H9 (cell line): ENCODE data around the gene OR52N2. TPM values are rescaled to one million over a fixed set of nuclear protein-coding genes. Genes with fewer than 3 reads are reported as not detected.

ENCODE experiments used
- DNase-seq: peaks from one replicate; pipeline ENCODE4 v3.0.0-alpha.2; 2017
- H2AFZ ChIP-seq: one replicate; pipeline ENCODE4 v1.6.1; 2013; ENCODE audit warnings: mild to moderate bottlenecking, low read length, control low read depth, moderate library complexity
- H2AK5ac ChIP-seq: 2 replicates; pipeline ENCODE4 v1.6.1; 2013; ENCODE audit warnings: low read length, control low read depth, mixed read lengths; ENCODE audit not compliant: insufficient read length
- H2BK120ac ChIP-seq: one replicate; pipeline ENCODE4 v1.6.1; 2013; ENCODE audit warnings: low read depth, mild to moderate bottlenecking, low read length, control low read depth, inconsistent platforms; ENCODE audit not compliant: poor library complexity, severe bottlenecking
- H2BK12ac ChIP-seq: 2 replicates; pipeline ENCODE4 v1.6.1; 2013; ENCODE audit warnings: low read length, control low read depth, mixed read lengths, low read depth; ENCODE audit not compliant: insufficient read length
- H2BK15ac ChIP-seq: 2 replicates; pipeline ENCODE4 v1.6.1; 2013; ENCODE audit warnings: low read depth, low read length, control low read depth
- H2BK20ac ChIP-seq: one replicate; pipeline ENCODE4 v1.6.1; 2013; ENCODE audit warnings: low read depth, mild to moderate bottlenecking, low read length, control low read depth, inconsistent platforms; ENCODE audit not compliant: poor library complexity, severe bottlenecking
- H2BK5ac ChIP-seq: 2 replicates; pipeline ENCODE4 v1.6.1; 2013; ENCODE audit warnings: low read length, control low read depth, mixed read lengths; ENCODE audit not compliant: insufficient read length
- H3K14ac ChIP-seq: 2 replicates; pipeline ENCODE4 v1.6.1; 2013; ENCODE audit warnings: low read length, control low read depth; ENCODE audit not compliant: insufficient read depth
- H3K18ac ChIP-seq: 2 replicates; pipeline ENCODE4 v1.6.1; 2013; ENCODE audit warnings: low read depth, mild to moderate bottlenecking, mixed read lengths, low read length, control low read depth; ENCODE audit not compliant: insufficient read length
- H3K23ac ChIP-seq: 2 replicates; pipeline ENCODE4 v1.6.1; 2013; ENCODE audit warnings: low read length, control low read depth, mixed read lengths, low read depth; ENCODE audit not compliant: insufficient read length
- H3K23me2 ChIP-seq: 2 replicates; pipeline ENCODE4 v1.6.1; 2013; ENCODE audit warnings: low read depth, mild to moderate bottlenecking, mixed read lengths, low read length, control low read depth; ENCODE audit not compliant: insufficient read length, poor library complexity, severe bottlenecking
- H3K27ac ChIP-seq: 2 replicates; pipeline ENCODE4 v1.5.1; 2013; ENCODE audit warnings: low read length, control low read depth, mixed read lengths, low read depth; ENCODE audit not compliant: insufficient read length
- H3K27me3 ChIP-seq: 2 replicates; pipeline ENCODE4 v1.6.1; 2013; ENCODE audit warnings: low read length, control low read depth, inconsistent platforms; ENCODE audit not compliant: insufficient read depth
- H3K4ac ChIP-seq: 2 replicates; pipeline ENCODE4 v1.6.1; 2013; ENCODE audit warnings: low read depth, mild to moderate bottlenecking, control low read depth, inconsistent platforms, low read length, moderate library complexity
- H3K4me1 ChIP-seq: 2 replicates; pipeline ENCODE4 v1.6.1; 2013; ENCODE audit warnings: low read length, control low read depth, inconsistent platforms; ENCODE audit not compliant: insufficient read depth
- H3K4me2 ChIP-seq: 2 replicates; pipeline ENCODE4 v1.6.1; 2013; ENCODE audit warnings: low read length, control low read depth, mixed read lengths; ENCODE audit not compliant: insufficient read length, insufficient read depth
- H3K56ac ChIP-seq: 2 replicates; pipeline ENCODE4 v1.6.1; 2013; ENCODE audit warnings: low read depth, mild to moderate bottlenecking, mixed read lengths, low read length, control low read depth; ENCODE audit not compliant: insufficient read length
- H3K79me1 ChIP-seq: 2 replicates; pipeline ENCODE4 v1.6.1; 2013; ENCODE audit warnings: low read depth, mild to moderate bottlenecking, moderate library complexity, low read length, control low read depth, inconsistent platforms; ENCODE audit not compliant: insufficient read depth, poor library complexity, severe bottlenecking
- H3K79me2 ChIP-seq: 2 replicates; pipeline ENCODE4 v1.6.1; 2013; ENCODE audit warnings: low read length, control low read depth, inconsistent platforms; ENCODE audit not compliant: insufficient read depth
- H3K9ac ChIP-seq: 2 replicates; pipeline ENCODE4 v1.6.1; 2013; ENCODE audit warnings: low read length, control low read depth, mixed read lengths; ENCODE audit not compliant: insufficient read length; ENCODE audit errors: extremely low read depth
- H3K9me3 ChIP-seq: one replicate; pipeline ENCODE4 v1.6.1; 2013; ENCODE audit warnings: low read depth, low read length, inconsistent platforms; ENCODE audit not compliant: control insufficient read depth
- H3T11ph ChIP-seq: one replicate; pipeline ENCODE4 v1.6.1; 2013; ENCODE audit warnings: mild to moderate bottlenecking, low read length, control low read depth, inconsistent platforms
- H4K20me1 ChIP-seq: one replicate; pipeline ENCODE4 v1.6.1; 2013; ENCODE audit not compliant: control insufficient read depth, insufficient read length, insufficient read depth
- H4K5ac ChIP-seq: 2 replicates; pipeline ENCODE4 v1.6.1; 2013; ENCODE audit warnings: low read depth, mild to moderate bottlenecking, mixed read lengths, low read length, control low read depth; ENCODE audit not compliant: insufficient read length
- H4K8ac ChIP-seq: replicated peaks from 2 replicates; pipeline ENCODE4 v1.6.1; 2013; ENCODE audit warnings: low read length, control low read depth, mixed read lengths, low read depth; ENCODE audit not compliant: insufficient read length
- H4K91ac ChIP-seq: 2 replicates; pipeline ENCODE4 v1.6.1; 2013; ENCODE audit warnings: low read depth, mild to moderate bottlenecking, moderate library complexity, mixed read lengths, low read length, control low read depth; ENCODE audit not compliant: insufficient read length
- H3K27ac Mint-ChIP-seq, 3 experiments: 2 replicates in 2 of 3; 3 replicates in 1 of 3; pipeline ENCODE4 v1.8.0; 2020 to 2021; ENCODE audit warnings: mixed read lengths in 3 of 3, mild to moderate bottlenecking in 1 of 3, moderate library complexity in 1 of 3
- H3K27me3 Mint-ChIP-seq: 2 replicates; pipeline ENCODE4 v1.8.0; 2021; ENCODE audit warnings: low read depth, mild to moderate bottlenecking, moderate library complexity, mixed read lengths
- H3K36me3 Mint-ChIP-seq, 3 experiments: 2 replicates in 2 of 3; 3 replicates in 1 of 3; pipeline ENCODE4 v1.8.0; 2020 to 2021; ENCODE audit warnings: low read depth in 3 of 3, mixed read lengths in 3 of 3; ENCODE audit not compliant: insufficient read depth in 1 of 3
- H3K4me1 Mint-ChIP-seq, 2 experiments: 2 replicates each; pipeline ENCODE4 v1.8.0; 2020; ENCODE audit warnings: mixed read lengths in 2 of 2
- H3K4me3 Mint-ChIP-seq, 2 experiments: 2 replicates in 1 of 2; 3 replicates in 1 of 2; pipeline ENCODE4 v1.8.0; 2020 to 2021; ENCODE audit warnings: mild to moderate bottlenecking in 2 of 2, mixed read lengths in 2 of 2, moderate library complexity in 1 of 2
- H3K9me3 Mint-ChIP-seq, 2 experiments: 2 replicates in 1 of 2; 3 replicates in 1 of 2; pipeline ENCODE4 v1.8.0; 2020; ENCODE audit warnings: mild to moderate bottlenecking in 2 of 2, mixed read lengths in 2 of 2, moderate library complexity in 1 of 2
- WGBS: extraction: QIAGEN DNeasy Blood & Tissue Kit; methylation state at CpG from one replicate; pipeline ENCODE4 v1.1.7; 2013; ENCODE audit warnings: missing lambda C conversion rate, low lambda C conversion rate, mixed read lengths; ENCODE audit not compliant: insufficient read length; ENCODE audit errors: extremely low coverage; 5-methylcytosine and 5-hydroxymethylcytosine counted together
- total RNA-seq: library from RNA; stranded (reverse); gene quantifications from 2 replicates; pipeline ENCODE4 v1.2.1, GENCODE V29; 2021
- TF ChIP-seq, protein P1 (sequence below): fragments of 200-600 bp; sonication (generic); conservative IDR thresholded peaks from 3 replicates; pipeline ENCODE4 v1.8.0; 2021; ENCODE audit warnings: antibody characterized with exemption, mild to moderate bottlenecking

The OR52N2 gene
- total RNA-seq, 1 experiment from 2014 or later: not detected

DNA sequence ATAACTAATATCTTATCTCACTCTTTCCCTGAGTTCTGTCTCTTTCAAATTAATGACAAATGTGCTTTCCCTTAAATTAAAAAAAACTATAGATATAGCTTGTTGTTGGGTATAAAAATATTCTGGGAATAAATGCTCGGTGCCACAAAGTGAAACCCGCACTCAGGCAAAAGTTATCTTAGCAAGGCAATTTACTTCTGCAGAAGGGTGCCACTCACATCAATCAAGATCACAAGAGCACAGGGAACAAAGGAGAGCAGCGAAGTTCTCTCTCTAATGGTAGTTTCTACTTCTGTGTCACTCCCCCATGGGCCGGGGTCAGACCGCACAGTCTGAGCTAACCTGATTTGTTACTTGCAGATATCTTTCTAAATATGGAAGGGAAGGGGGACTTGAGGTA lies 4.7 kb upstream of the OR52N2 start:
- Mint-ChIP-seq H3K9me3 (peaks cover 7 to 12% of the 10 kb centered on the region in 2 experiments; a peak in 3 of 5 replicates), H3K27ac (no peak overlapping the region), H3K36me3 (peaks cover 0 to 6% (median 2%) of the 10 kb centered on the region in 3 experiments; a peak in 3 of 7 replicates), H3K4me1 (peaks cover 13 to 14% of the 10 kb centered on the region in 2 experiments), H3K27me3 (peaks cover 2% of the 10 kb centered on the region; the same call in 1 of the 2 replicates), H3K4me3 (no peak overlapping the region)
- no peaks in the 10 kb centered on the region for H3K79me1 ChIP-seq
- H3T11ph ChIP-seq: no peak overlapping the region
- H2BK12ac ChIP-seq: no peak overlapping the region
- no peak overlapping the region for H2AK5ac ChIP-seq
- TF ChIP-seq, protein P1, sequence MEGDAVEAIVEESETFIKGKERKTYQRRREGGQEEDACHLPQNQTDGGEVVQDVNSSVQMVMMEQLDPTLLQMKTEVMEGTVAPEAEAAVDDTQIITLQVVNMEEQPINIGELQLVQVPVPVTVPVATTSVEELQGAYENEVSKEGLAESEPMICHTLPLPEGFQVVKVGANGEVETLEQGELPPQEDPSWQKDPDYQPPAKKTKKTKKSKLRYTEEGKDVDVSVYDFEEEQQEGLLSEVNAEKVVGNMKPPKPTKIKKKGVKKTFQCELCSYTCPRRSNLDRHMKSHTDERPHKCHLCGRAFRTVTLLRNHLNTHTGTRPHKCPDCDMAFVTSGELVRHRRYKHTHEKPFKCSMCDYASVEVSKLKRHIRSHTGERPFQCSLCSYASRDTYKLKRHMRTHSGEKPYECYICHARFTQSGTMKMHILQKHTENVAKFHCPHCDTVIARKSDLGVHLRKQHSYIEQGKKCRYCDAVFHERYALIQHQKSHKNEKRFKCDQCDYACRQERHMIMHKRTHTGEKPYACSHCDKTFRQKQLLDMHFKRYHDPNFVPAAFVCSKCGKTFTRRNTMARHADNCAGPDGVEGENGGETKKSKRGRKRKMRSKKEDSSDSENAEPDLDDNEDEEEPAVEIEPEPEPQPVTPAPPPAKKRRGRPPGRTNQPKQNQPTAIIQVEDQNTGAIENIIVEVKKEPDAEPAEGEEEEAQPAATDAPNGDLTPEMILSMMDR: no peak
- no peak overlapping the region for H4K5ac ChIP-seq
- H3K9ac ChIP-seq: no peak overlapping the region
- H4K20me1 ChIP-seq: no peaks in the 10 kb centered on the region
- no peak overlapping the region for H3K56ac ChIP-seq
- H4K8ac ChIP-seq: no peak overlapping the region
- no peak overlapping the region for H3K14ac ChIP-seq
- no peak overlapping the region for H3K18ac ChIP-seq
- H3K79me2 ChIP-seq: no peaks in the 10 kb centered on the region
- no peak overlapping the region for H3K27ac ChIP-seq
- no peak overlapping the region for H3K23ac ChIP-seq
- no peak overlapping the region for H2BK20ac ChIP-seq
- H3K4ac ChIP-seq: no peak overlapping the region
- no peak overlapping the region for H2BK120ac ChIP-seq
- H2BK5ac ChIP-seq: no peak overlapping the region
- H3K4me1 ChIP-seq: no peaks in the 10 kb centered on the region
- H3K23me2 ChIP-seq: no peaks in the 10 kb centered on the region
- no peak overlapping the region for H4K91ac ChIP-seq
- H2AFZ ChIP-seq: no peak overlapping the region
- DNase-seq: no peak
- no peaks in the 10 kb centered on the region for H3K27me3 ChIP-seq
- no peak overlapping the region for H3K4me2 ChIP-seq
- H3K9me3 ChIP-seq: no peaks in the 10 kb centered on the region
- no CpG with 5 or more reads among the region's 5 CpGs for WGBS
- H2BK15ac ChIP-seq: no peak overlapping the region
